ENCODE measurements around the gene SUCNR1.
A peak's percentile ranks its signal among the peaks of the same experiment; 100 is the strongest.
"Not testable (repeated sequence)": the region's sequence is repeated elsewhere in the genome, so short reads cannot be mapped to it uniquely, and the experiment has no call there.

The SUCNR1 gene

GRCh38 chr3:151873398-151873797 lies at the start of gene SUCNR1:
Gene SUCNR1, plus strand, starts transcription at chr3:151873643. Its CDS starts 6,250 bp downstream, at chr3:151879893.
- no peak for DNase-seq

- DNase-seq = no peak
These were observed 45.6 kb upstream of the SUCNR1 start for GRCh38 chr3:151827816-151828215.

GRCh38 chr3:151835751-151836525 lies 37.5 kb upstream of the SUCNR1 start:
- DNase-seq = no peak

- peak; percentile 14 to 17 for DNase-seq
These were observed 36.4 kb upstream of the SUCNR1 start for GRCh38 chr3:151837057-151837456.

GRCh38 chr3:151838574-151839312 lies 34.7 kb upstream of the SUCNR1 start:
- DNase-seq = peak; percentile 82 to 88

- DNase-seq = no peak
These were observed 34.2 kb upstream of the SUCNR1 start for GRCh38 chr3:151839313-151839631.

- DNase-seq = no peak
These were observed 31.6 kb upstream of the SUCNR1 start for GRCh38 chr3:151841801-151842200.

- no peak for DNase-seq
These were observed 30.2 kb upstream of the SUCNR1 start for GRCh38 chr3:151843275-151843674.

- no peak for DNase-seq
These were observed 28.0 kb upstream of the SUCNR1 start for GRCh38 chr3:151845306-151845905.

- not testable (repeated sequence) for DNase-seq
These were observed 23.4 kb upstream of the SUCNR1 start for GRCh38 chr3:151850065-151850464.

- no peak for DNase-seq
These were observed 21.2 kb upstream of the SUCNR1 start for GRCh38 chr3:151852074-151852811.

GRCh38 chr3:151856118-151856517 lies 17.3 kb upstream of the SUCNR1 start:
- no peak for DNase-seq

GRCh38 chr3:151856641-151857040 lies 16.8 kb upstream of the SUCNR1 start:
- DNase-seq = no peak

- no peak for DNase-seq
These were observed 14.2 kb upstream of the SUCNR1 start for GRCh38 chr3:151859233-151859673.

GRCh38 chr3:151859905-151860304 lies 13.5 kb upstream of the SUCNR1 start:
- DNase-seq = no peak

- no peak for DNase-seq
These were observed 9.8 kb upstream of the SUCNR1 start for GRCh38 chr3:151863611-151864010.

- no peak for DNase-seq
These were observed 8.9 kb upstream of the SUCNR1 start for GRCh38 chr3:151864423-151865101.

- no peak for DNase-seq
These were observed 6.6 kb upstream of the SUCNR1 start for GRCh38 chr3:151866711-151867410.

- no peak for DNase-seq
These were observed 5.8 kb upstream of the SUCNR1 start for GRCh38 chr3:151867666-151868065.

- DNase-seq = no peak
These were observed 4.3 kb upstream of the SUCNR1 start for GRCh38 chr3:151869181-151869580.

- peak; percentile 100 for DNase-seq
These were observed 1.6 kb upstream of the SUCNR1 start for GRCh38 chr3:151871639-151872468.

Data from Kasumi-1 (cell line).